OCI-LY3 (cell line): ENCODE data around the gene TMEM225.

Experiments used
- CTCF ChIP-seq: fragments of 200-600, 300-600 bp; sonication (generic); IDR thresholded peaks from 2 replicates; pipeline ENCODE4 v1.5.1; 2014; ENCODE audit warnings: antibody characterized with exemption, low read length, low read depth
- EZH2phosphoT487 ChIP-seq: fragments of 200-600 bp; shearing (Covaris generic); IDR thresholded peaks from 2 replicates; pipeline ENCODE4 v1.6.1; 2018; ENCODE audit warnings: antibody characterized with exemption, mixed run types, low read depth

- TF ChIP-seq CTCF = no peak
- no peak for TF ChIP-seq EZH2phosphoT487
These were observed 4.6 kb downstream of the TMEM225 start for GRCh38 chr11:123880912-123881311.
